Karpas-422 (cell line): ENCODE data around the gene LHPP. TPM values are rescaled to one million over a fixed set of nuclear protein-coding genes. Genes with fewer than 3 reads are reported as not detected.

Source experiments
- DNase-seq: peaks from one replicate; pipeline ENCODE4 v3.0.0-alpha.2; 2015
- H2AFZ ChIP-seq: fragments of 200-600 bp; sonication (generic); 2 replicates; pipeline ENCODE4 v1.6.1; 2014; ENCODE audit warnings: antibody characterized with exemption, low read length, mixed read lengths
- H3K27ac ChIP-seq: fragments of 200-600 bp; sonication (generic); 2 replicates; pipeline ENCODE4 v1.5.1; 2014; ENCODE audit warnings: mild to moderate bottlenecking, low read length, moderate library complexity
- H3K27me3 ChIP-seq: fragments of 200-600 bp; sonication (generic); 2 replicates; pipeline ENCODE4 v1.6.1; 2014; ENCODE audit warnings: low read length, mixed read lengths
- H3K36me3 ChIP-seq: fragments of 200-600 bp; sonication (generic); 2 replicates; pipeline ENCODE4 v1.6.1; 2014; ENCODE audit warnings: low read length, mixed read lengths; ENCODE audit not compliant: insufficient read depth
- H3K4me1 ChIP-seq: fragments of 200-600 bp; sonication (generic); 2 replicates; pipeline ENCODE4 v1.6.1; 2014; ENCODE audit warnings: mild to moderate bottlenecking, low read length, mixed read lengths
- H3K4me2 ChIP-seq: fragments of 200-600 bp; sonication (generic); 2 replicates; pipeline ENCODE4 v1.6.1; 2014; ENCODE audit warnings: low read length, low read depth, mild to moderate bottlenecking; ENCODE audit not compliant: poor library complexity, severe bottlenecking
- H3K4me3 ChIP-seq: fragments of 200-600 bp; sonication (generic); 2 replicates; pipeline ENCODE4 v1.5.1; 2014; ENCODE audit warnings: mild to moderate bottlenecking, antibody characterized with exemption, low read length, mixed read lengths
- H3K79me2 ChIP-seq: fragments of 200-600 bp; sonication (generic); 2 replicates; pipeline ENCODE4 v1.6.1; 2014; ENCODE audit warnings: mild to moderate bottlenecking, low read length, mixed read lengths
- H3K9ac ChIP-seq: fragments of 200-600 bp; sonication (generic); 2 replicates; pipeline ENCODE4 v1.6.0; 2014; ENCODE audit warnings: low read length
- H3K9me2 ChIP-seq: fragments of 200-600 bp; sonication (generic), shearing (Covaris generic); replicated peaks from 2 replicates; pipeline ENCODE4 v1.6.0; 2014; ENCODE audit warnings: mild to moderate bottlenecking, low read length, moderate library complexity; ENCODE audit not compliant: insufficient read depth
- H3K9me3 ChIP-seq: fragments of 300-700, 200-600 bp; sonication (generic); 2 replicates; pipeline ENCODE4 v1.6.1; 2014; ENCODE audit warnings: low read length, mixed read lengths
- H4K20me1 ChIP-seq: fragments of 200-600 bp; sonication (generic); 2 replicates; pipeline ENCODE4 v1.6.1; 2014; ENCODE audit warnings: mild to moderate bottlenecking, antibody characterized with exemption, low read length, low read depth; ENCODE audit not compliant: insufficient read depth
- total RNA-seq: library from RNA; depleted of rRNA; stranded (reverse); fragments of >200 nt; shearing (Covaris generic); gene quantifications from 2 replicates; pipeline ENCODE4 v1.2.3, GENCODE V29; 2014; ENCODE audit warnings: low replicate concordance

Gene LHPP
- total RNA-seq, 1 experiment from 2014 or later = 57.2 TPM

DNA sequence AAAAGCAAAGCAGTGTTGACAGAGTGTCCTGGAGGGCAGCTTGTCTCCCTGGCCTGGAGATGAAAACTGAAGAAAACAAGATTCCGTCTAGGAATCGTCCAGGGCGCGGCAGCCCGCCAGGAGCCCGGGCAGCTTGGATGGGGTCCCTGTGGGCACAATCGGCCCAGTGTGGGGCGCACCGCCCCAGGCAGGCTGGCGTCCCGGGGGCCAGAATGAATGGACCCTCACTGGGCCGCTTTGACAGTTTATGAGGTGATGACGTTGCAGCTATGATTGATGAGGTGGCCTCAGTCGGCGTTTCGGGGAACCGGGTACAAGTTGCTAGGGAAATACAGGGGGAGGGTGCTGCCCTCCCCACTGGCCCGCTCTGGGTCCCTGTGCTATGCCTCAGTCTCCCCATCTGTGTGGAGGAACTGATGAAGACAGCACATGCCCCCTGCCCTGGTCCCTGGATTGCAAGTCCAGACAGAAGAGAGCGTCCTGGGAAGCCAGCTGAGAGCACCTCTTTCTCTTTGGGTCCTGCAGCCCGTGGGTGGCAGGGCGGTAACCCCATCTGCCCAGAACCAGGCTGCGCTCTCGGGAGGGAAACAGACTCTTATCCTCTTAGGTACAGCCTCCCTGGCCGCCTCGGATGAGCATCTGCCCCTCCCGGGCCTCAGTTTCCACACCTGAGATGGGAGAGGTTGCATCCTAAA, 131.3 kb downstream of the LHPP start:
- Histone ChIP-seq H3K4me3 (no peak overlapping the region), H3K79me2 (peaks cover 67% of the 10 kb centered on the region), H3K9me3 (no peaks in the 10 kb centered on the region), H3K9me2 (no peaks in the 10 kb centered on the region), H3K27me3 (no peaks in the 10 kb centered on the region), H3K4me2 (no peak overlapping the region), H2AFZ (no peak overlapping the region), H3K36me3 (peaks cover 2% of the 10 kb centered on the region), H3K9ac (no peak overlapping the region), H4K20me1 (peaks cover 29% of the 10 kb centered on the region; the same call in 1 of the 2 replicates), H3K27ac (no peak overlapping the region), H3K4me1 (peaks cover 21% of the 10 kb centered on the region)
- DNase-seq = no peak

DNA sequence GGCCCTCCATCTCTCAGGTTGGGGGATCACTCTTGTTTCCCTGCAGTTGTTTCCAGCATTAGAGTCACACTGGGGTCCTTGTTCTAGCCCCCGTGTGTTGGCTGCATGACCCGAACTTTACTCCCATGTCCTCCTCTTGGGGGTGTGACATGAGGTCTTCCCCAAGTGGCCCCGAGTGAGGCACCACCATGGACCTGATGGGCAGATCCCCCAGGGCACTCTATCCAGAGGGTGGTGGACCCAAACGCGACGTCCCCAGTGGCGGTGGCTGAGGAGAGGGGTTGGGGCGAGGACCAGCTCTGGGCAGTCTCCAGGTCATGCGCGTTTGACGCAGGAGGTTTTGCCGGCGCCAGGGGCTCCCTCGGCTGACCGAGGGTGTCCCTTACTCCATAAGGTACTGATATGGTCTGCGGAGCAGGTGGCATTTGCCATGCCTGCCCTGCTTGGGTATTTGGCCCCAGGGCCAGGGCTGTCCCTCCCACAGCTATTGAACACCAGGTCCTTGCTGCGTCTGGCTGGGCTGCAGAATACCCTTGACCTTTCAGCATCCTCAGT, 131.9 kb downstream of the LHPP start:
- Histone ChIP-seq H3K79me2 (peaks cover 66% of the 10 kb centered on the region), H2AFZ (no peak overlapping the region), H3K4me1 (peaks cover 27% of the 10 kb centered on the region), H3K9ac (no peak overlapping the region), H3K9me2 (no peaks in the 10 kb centered on the region), H3K9me3 (no peaks in the 10 kb centered on the region), H3K27ac (no peak overlapping the region), H3K4me2 (no peak overlapping the region), H3K36me3 (peaks cover 2% of the 10 kb centered on the region), H4K20me1 (peaks cover 29% of the 10 kb centered on the region; the same call in 1 of the 2 replicates), H3K4me3 (no peak overlapping the region), H3K27me3 (no peaks in the 10 kb centered on the region)
- no peak for DNase-seq

DNA sequence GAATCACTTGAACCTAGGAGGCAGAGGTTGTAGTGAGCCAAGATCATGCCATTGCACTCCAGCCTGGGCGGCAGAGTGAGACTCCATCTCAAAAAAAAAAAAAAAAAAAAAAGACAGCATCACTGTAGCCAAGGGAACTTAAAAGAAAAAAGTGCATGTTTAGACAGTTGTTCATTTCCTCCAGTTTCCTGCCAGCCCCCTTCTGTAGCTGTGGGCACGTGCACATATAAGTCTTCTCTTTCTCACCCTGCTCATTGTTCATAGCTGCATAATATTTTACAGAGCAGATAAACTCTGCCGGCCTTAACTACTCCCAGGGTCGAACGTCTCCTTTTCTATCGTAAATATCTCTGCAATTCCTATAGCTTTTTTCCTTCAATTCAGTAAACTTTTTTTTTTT, 132.6 kb downstream of the LHPP start:
- H3K4me3 ChIP-seq = no peak overlapping the region
- H4K20me1 ChIP-seq = peaks cover 25% of the 10 kb centered on the region; the same call in 1 of the 2 replicates
- no peaks in the 10 kb centered on the region for H3K27me3 ChIP-seq
- peaks cover 2% of the 10 kb centered on the region for H3K36me3 ChIP-seq
- H3K4me1 ChIP-seq = peaks cover 34% of the 10 kb centered on the region
- H2AFZ ChIP-seq = no peak overlapping the region
- H3K4me2 ChIP-seq = no peak overlapping the region
- no peaks in the 10 kb centered on the region for H3K9me3 ChIP-seq
- no peak overlapping the region for H3K9ac ChIP-seq
- H3K79me2 ChIP-seq = peaks cover 58% of the 10 kb centered on the region
- DNase-seq = no peak
- H3K9me2 ChIP-seq = no peaks in the 10 kb centered on the region
- H3K27ac ChIP-seq = no peak overlapping the region

DNA sequence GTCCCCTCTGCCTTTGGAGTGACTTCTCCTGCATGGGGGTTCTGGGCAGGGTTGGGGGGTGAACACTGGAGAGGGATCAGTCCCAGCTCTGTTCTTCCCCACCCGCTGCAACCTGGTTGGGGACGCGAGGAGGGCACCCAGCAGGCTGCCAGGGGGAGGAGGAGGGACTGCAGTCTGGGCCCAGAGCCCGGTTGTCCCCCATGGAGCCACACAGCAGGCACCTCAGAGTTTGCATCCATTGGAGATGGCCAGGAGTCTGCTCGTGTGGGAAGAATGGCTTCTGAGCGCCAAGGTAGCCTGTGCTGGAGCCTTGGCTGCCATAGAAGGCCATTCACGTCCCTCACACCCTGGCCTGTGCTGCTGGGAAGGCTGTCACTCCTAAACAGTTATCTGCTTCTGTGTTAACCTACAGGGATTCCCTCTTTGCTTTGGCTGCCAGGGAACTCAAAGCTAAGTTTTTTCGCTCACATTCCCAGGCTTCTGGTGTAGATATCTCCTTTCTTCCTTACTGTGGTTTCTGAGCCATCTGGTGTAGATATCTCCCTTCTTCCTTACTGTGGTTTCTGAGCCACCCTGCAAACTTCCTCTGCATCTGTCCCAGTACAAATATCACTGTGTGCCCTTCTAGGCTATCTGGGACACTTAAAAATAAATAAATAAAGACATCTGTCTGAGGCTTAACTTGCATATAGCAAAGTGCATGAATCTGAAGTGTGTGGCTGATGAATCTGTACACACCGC, 133.7 kb downstream of the LHPP start:
- H3K79me2 ChIP-seq = peaks cover 57% of the 10 kb centered on the region
- peaks cover 2% of the 10 kb centered on the region for H3K36me3 ChIP-seq
- H3K4me3 ChIP-seq = no peak overlapping the region
- H3K27ac ChIP-seq = peak overlapping the region; percentile 22; the same call in 1 of the 2 replicates
- DNase-seq = no peak
- H2AFZ ChIP-seq = no peak overlapping the region
- H3K9ac ChIP-seq = no peak overlapping the region
- peaks cover 23% of the 10 kb centered on the region; the same call in 1 of the 2 replicates for H4K20me1 ChIP-seq
- no peaks in the 10 kb centered on the region for H3K9me2 ChIP-seq
- H3K4me2 ChIP-seq = no peak overlapping the region
- H3K9me3 ChIP-seq = no peaks in the 10 kb centered on the region
- H3K4me1 ChIP-seq = peaks cover 45% of the 10 kb centered on the region
- H3K27me3 ChIP-seq = no peaks in the 10 kb centered on the region

DNA sequence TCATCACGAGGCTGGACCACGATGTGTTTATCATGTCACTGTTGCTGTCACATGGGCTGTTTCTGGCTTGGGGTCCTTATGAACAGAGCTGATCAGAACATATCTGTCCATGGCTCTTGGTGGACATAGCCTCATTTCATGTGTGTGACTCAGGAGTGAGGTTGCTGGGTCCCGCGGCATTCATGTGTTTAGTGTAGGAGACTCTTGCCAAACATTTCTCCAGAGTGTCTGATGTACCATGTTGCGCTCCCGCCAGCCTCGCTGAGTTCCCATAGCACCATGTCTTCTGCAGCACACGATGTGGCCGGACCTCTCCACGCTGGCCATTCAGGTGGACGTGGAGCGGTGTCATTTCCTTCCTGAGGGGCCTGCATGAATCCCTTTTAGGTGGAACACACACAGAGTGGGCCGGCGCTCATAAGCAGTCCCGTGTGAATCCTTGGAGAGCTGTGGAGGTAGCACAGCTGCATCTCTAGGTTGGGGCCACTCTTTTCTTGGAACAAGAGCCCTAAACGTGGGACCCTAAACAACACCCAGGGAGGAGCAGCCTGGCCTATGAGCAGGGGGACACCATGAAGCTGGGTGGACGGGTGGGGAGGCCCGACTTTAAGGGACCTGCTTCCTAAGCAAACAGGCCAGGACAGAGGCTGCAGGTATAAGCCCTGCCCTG, 134.6 kb downstream of the LHPP start:
- Histone ChIP-seq H3K36me3 (no peaks in the 10 kb centered on the region; the same call in 1 of the 2 replicates), H3K27ac (no peak overlapping the region), H3K4me3 (no peak overlapping the region), H3K79me2 (peaks cover 51% of the 10 kb centered on the region), H3K4me1 (peaks cover 54% of the 10 kb centered on the region), H4K20me1 (peaks cover 23% of the 10 kb centered on the region; the same call in 1 of the 2 replicates), H3K4me2 (no peak overlapping the region), H3K9ac (no peak overlapping the region), H2AFZ (no peak overlapping the region), H3K27me3 (no peaks in the 10 kb centered on the region), H3K9me3 (no peaks in the 10 kb centered on the region), H3K9me2 (no peaks in the 10 kb centered on the region)
- no peak for DNase-seq

DNA sequence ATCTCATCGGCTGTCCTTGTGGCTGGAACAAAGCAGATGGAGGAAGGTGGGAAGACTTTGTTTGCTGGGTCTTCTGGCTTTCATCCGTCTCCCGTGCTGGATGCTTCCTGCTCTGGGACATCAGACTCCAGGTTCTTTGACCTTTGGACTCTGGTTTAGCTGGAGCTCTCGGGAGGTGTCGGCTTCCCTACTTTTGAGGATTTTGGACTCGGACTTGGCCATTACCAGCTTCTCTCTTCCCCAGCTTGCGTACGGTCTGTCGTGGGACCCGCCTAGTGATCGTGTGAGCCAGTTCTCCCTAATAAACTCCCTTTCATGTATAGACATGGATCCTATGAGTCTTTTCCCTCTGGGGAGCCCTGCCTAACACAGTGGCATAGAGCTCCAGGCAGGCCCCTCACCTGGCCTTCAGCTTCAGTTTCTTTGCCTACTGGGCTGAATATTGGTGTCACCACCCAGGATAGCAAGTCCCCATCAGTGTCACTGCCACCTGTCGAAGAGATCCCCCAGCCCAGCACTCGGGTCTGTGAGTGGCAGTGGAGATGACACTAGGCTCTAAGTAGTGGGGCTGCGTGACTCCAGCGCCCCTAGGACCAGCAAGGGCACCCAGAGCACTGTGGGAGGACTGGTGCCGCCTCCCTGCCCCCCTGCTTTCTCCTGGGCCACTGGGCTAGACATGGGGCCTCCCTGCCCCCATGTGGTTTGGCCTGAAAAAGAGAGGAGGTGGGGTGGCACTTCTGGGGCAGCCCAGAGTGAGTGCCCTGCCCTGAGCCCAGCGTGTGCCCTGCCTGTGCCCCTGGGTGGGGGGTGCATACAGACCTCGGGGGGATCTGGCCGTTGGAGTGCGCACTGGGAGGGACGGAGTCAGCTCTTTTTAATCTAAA, 135.6 kb downstream of the LHPP start:
- Histone ChIP-seq H3K36me3 (no peaks in the 10 kb centered on the region; the same call in 1 of the 2 replicates), H3K4me2 (no peak overlapping the region), H3K9me3 (no peaks in the 10 kb centered on the region), H4K20me1 (peaks cover 19% of the 10 kb centered on the region; the same call in 1 of the 2 replicates), H3K79me2 (peaks cover 48% of the 10 kb centered on the region), H3K4me3 (no peak overlapping the region), H3K27me3 (no peaks in the 10 kb centered on the region), H3K9me2 (no peaks in the 10 kb centered on the region), H3K9ac (0 out of 2 replicates have a peak overlapping the region, but pooled peaks have one; percentile 25), H3K27ac (peak overlapping the region; percentile 51), H3K4me1 (peaks cover 64% of the 10 kb centered on the region), H2AFZ (no peak overlapping the region)
- DNase-seq = no peak

DNA sequence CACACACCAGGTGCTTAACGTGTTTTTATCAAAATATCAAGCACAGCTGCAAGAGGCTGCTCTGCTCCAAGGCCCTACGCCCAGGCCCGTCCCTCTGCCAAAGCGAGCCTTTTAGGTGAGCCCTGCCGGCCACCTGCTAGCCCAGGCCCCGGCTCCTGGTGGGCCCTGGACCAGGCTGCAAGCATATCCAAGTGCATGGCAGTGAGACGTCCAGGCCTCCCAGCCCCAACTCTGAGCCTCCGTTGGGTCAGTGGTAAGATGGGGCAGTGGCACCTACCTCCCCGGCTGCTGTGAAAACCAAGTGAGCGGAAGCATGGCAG, 136.2 kb downstream of the LHPP start:
- H3K36me3 ChIP-seq = no peaks in the 10 kb centered on the region; the same call in 1 of the 2 replicates
- H3K27ac ChIP-seq = peak overlapping the region; percentile 51; the same call in 1 of the 2 replicates
- H4K20me1 ChIP-seq = peaks cover 13% of the 10 kb centered on the region; the same call in 1 of the 2 replicates
- peaks cover 70% of the 10 kb centered on the region for H3K4me1 ChIP-seq
- no peaks in the 10 kb centered on the region for H3K9me2 ChIP-seq
- H3K79me2 ChIP-seq = peaks cover 49% of the 10 kb centered on the region
- no peak overlapping the region for H3K4me2 ChIP-seq
- H3K9ac ChIP-seq = no peak overlapping the region
- no peak overlapping the region for H3K4me3 ChIP-seq
- no peaks in the 10 kb centered on the region for H3K9me3 ChIP-seq
- DNase-seq = no peak
- H3K27me3 ChIP-seq = no peaks in the 10 kb centered on the region
- H2AFZ ChIP-seq = no peak overlapping the region
